Liver (tissue), 9 donors: ENCODE results near the gene BUD13. TPM values are rescaled to one million over a fixed set of nuclear protein-coding genes. Genes with fewer than 3 reads are reported as not detected.

Experiments used
- DNase-seq: peaks from one replicate; pipeline ENCODE4 v3.0.0-alpha.2; 2017; ENCODE audit warnings: low spot score
- H3K27ac ChIP-seq, 2 donors: one replicate each; pipeline ENCODE4 v1.7.0; 2013; ENCODE audit warnings: inconsistent platforms in 2 of 2, low read length in 2 of 2, control low read depth in 1 of 2, low read depth in 1 of 2, mild to moderate bottlenecking in 1 of 2
- H3K27me3 ChIP-seq, 4 donors: one replicate each; pipeline versions ENCODE4 v1.6.1 to v1.7.0; 2013; ENCODE audit warnings: low read length in 3 of 4, inconsistent platforms in 1 of 4, mild to moderate bottlenecking in 1 of 4, moderate library complexity in 1 of 4; ENCODE audit not compliant: control insufficient read depth in 4 of 4, insufficient read depth in 4 of 4
- H3K36me3 ChIP-seq, 4 donors: one replicate each; pipeline versions ENCODE4 v1.6.1 to v1.7.0; 2013; ENCODE audit warnings: low read length in 3 of 4, mild to moderate bottlenecking in 3 of 4, low read depth in 1 of 4, moderate library complexity in 1 of 4; ENCODE audit not compliant: control insufficient read depth in 4 of 4, insufficient read depth in 3 of 4
- H3K4me1 ChIP-seq, 4 donors: one replicate each; pipeline versions ENCODE4 v1.6.1 to v1.7.0; 2013; ENCODE audit warnings: low read length in 3 of 4, mild to moderate bottlenecking in 3 of 4, moderate library complexity in 1 of 4; ENCODE audit not compliant: control insufficient read depth in 4 of 4, insufficient read depth in 4 of 4
- H3K4me3 ChIP-seq, 3 donors: one replicate each; pipeline versions ENCODE4 v1.6.1 to v1.7.0; 2013; ENCODE audit warnings: low read length in 3 of 3, control low read depth in 1 of 3, low read depth in 1 of 3, mild to moderate bottlenecking in 1 of 3
- H3K9ac ChIP-seq, 2 donors: one replicate each; pipeline ENCODE4 v1.7.0; 2013; ENCODE audit warnings: low read length in 2 of 2, mild to moderate bottlenecking in 2 of 2, moderate library complexity in 2 of 2, control low read depth in 1 of 2, low read depth in 1 of 2
- H3K9me3 ChIP-seq, 4 donors: one replicate each; pipeline versions ENCODE4 v1.6.1 to v1.7.0; 2013; ENCODE audit warnings: low read length in 3 of 4; ENCODE audit not compliant: control insufficient read depth in 4 of 4
- ATF3 ChIP-seq: IDR thresholded peaks from 2 replicates; pipeline ENCODE4 v1.6.1; 2016; ENCODE audit warnings: antibody characterized with exemption
- CTCF ChIP-seq: fragments of 150-350 bp; IDR thresholded peaks from 2 replicates; pipeline ENCODE4 v1.5.1; 2017; ENCODE audit warnings: improper control_type of control experiment, low read depth, low read length; ENCODE audit not compliant: missing input control
- EGR1 ChIP-seq, 2 donors: IDR thresholded peaks; 2 replicates each; pipeline ENCODE4 v1.6.1; 2016 to 2018; ENCODE audit warnings: antibody characterized with exemption in 2 of 2, low read depth in 2 of 2
- FOXA1 ChIP-seq: IDR thresholded peaks from 2 replicates; pipeline ENCODE4 v1.6.1; 2016; ENCODE audit warnings: antibody characterized with exemption
- FOXA2 ChIP-seq: IDR thresholded peaks from 2 replicates; pipeline ENCODE4 v1.6.1; 2016; ENCODE audit warnings: antibody characterized with exemption
- GABPA ChIP-seq, 2 donors: IDR thresholded peaks in 1 of 2; conservative IDR thresholded peaks in 1 of 2; 2 replicates each; pipeline ENCODE4 v1.6.1; 2016; ENCODE audit warnings: antibody characterized with exemption in 2 of 2, mild to moderate bottlenecking in 1 of 2, moderate library complexity in 1 of 2
- HNF4A ChIP-seq, 2 donors: conservative IDR thresholded peaks; 2 replicates each; pipeline ENCODE4 v1.6.1; 2016; ENCODE audit warnings: antibody characterized with exemption in 2 of 2, mild to moderate bottlenecking in 2 of 2
- HNF4G ChIP-seq: IDR thresholded peaks from 2 replicates; pipeline ENCODE4 v1.6.1; 2016; ENCODE audit warnings: antibody characterized with exemption
- JUND ChIP-seq, 2 donors: IDR thresholded peaks; 2 replicates each; pipeline ENCODE4 v1.6.1; 2016; ENCODE audit warnings: antibody characterized with exemption in 2 of 2
- MAX ChIP-seq: IDR thresholded peaks from 2 replicates; pipeline ENCODE4 v1.6.1; 2016; ENCODE audit warnings: antibody characterized with exemption
- RAD21 ChIP-seq, 2 donors: IDR thresholded peaks; 2 replicates each; pipeline ENCODE4 v1.6.1; 2016; ENCODE audit warnings: antibody characterized with exemption in 2 of 2, mild to moderate bottlenecking in 2 of 2
- RXRA ChIP-seq, 2 donors: IDR thresholded peaks; 2 replicates each; pipeline ENCODE4 v1.6.1; 2017 to 2018; ENCODE audit warnings: antibody characterized with exemption in 2 of 2, mild to moderate bottlenecking in 1 of 2
- SP1 ChIP-seq: IDR thresholded peaks from 2 replicates; pipeline ENCODE4 v1.6.1; 2018; ENCODE audit warnings: antibody characterized with exemption, mild to moderate bottlenecking
- TAF1 ChIP-seq: conservative IDR thresholded peaks from 2 replicates; pipeline ENCODE4 v1.6.1; 2016; ENCODE audit warnings: antibody characterized with exemption, mild to moderate bottlenecking
- YY1 ChIP-seq: IDR thresholded peaks from 2 replicates; pipeline ENCODE4 v1.6.1; 2016; ENCODE audit warnings: antibody characterized with exemption, mild to moderate bottlenecking
- WGBS: extraction: QIAGEN DNeasy Blood & Tissue Kit; methylation state at CpG from one replicate; pipeline ENCODE4 v1.1.7; 2013; 5-methylcytosine and 5-hydroxymethylcytosine counted together
- polyA plus RNA-seq, 2 donors: library from polyadenylated mRNA; stranded (reverse) in 1 of 2; unstranded in 1 of 2; fragments of 200-250 nt in 1 of 2; fragments of >200 nt in 1 of 2; fragmentation: Nextera tagmentation in 1 of 2; extraction: Ambion mirVana in 1 of 2; gene quantifications; one replicate each; pipeline versions ENCODE4 v1.2.1 to v1.2.3, GENCODE V29; 2013 to 2015
- total RNA-seq, 2 donors: library from RNA; depleted of rRNA; stranded (reverse); fragments of >200 nt; gene quantifications; one replicate each; pipeline ENCODE4 v1.2.3, GENCODE V29; 2014
- TF ChIP-seq, protein P1 (sequence below): IDR thresholded peaks from 2 replicates; pipeline ENCODE4 v1.6.1; 2016; ENCODE audit warnings: antibody characterized with exemption, mild to moderate bottlenecking
- TF ChIP-seq, protein P2 (sequence below): IDR thresholded peaks from 2 replicates; pipeline ENCODE4 v1.6.1; 2016; ENCODE audit warnings: antibody characterized with exemption
- donor health status: healthy.
- donor health status: healthy.
- donor health status: healthy.
- donor health status: healthy.
- donor health status: healthy.

The BUD13 gene
- total and polyA plus RNA-seq, 4 donors, result 3.9 to 7.4 (median 5.1) TPM

- no peaks in the 10 kb centered on the region for H3K36me3 ChIP-seq
- 96% methylated on average over 51 of the region's 51 CpGs for WGBS
- TF ChIP-seq RXRA (IDR thresholded peaks at IDR 0.05) (no peak), YY1 (no peak), GABPA (IDR thresholded peaks at IDR 0.05 in 1 of 2, conservative IDR thresholded peaks at IDR 0.05 in 1 of 2) (no peak), FOXA2 (no peak), SP1 (no peak), EGR1 (IDR thresholded peaks at IDR 0.05; ENCODE audit: low read depth in 2 of 2) (no peak), ATF3 (no peak), TAF1 (no peak), FOXA1 (no peak), HNF4G (no peak), JUND (IDR thresholded peaks at IDR 0.05) (no peak), HNF4A (conservative IDR thresholded peaks at IDR 0.05) (no peak), CTCF (no peak), RAD21 (IDR thresholded peaks at IDR 0.05) (no peak), MAX (no peak)
- TF ChIP-seq, protein P1, sequence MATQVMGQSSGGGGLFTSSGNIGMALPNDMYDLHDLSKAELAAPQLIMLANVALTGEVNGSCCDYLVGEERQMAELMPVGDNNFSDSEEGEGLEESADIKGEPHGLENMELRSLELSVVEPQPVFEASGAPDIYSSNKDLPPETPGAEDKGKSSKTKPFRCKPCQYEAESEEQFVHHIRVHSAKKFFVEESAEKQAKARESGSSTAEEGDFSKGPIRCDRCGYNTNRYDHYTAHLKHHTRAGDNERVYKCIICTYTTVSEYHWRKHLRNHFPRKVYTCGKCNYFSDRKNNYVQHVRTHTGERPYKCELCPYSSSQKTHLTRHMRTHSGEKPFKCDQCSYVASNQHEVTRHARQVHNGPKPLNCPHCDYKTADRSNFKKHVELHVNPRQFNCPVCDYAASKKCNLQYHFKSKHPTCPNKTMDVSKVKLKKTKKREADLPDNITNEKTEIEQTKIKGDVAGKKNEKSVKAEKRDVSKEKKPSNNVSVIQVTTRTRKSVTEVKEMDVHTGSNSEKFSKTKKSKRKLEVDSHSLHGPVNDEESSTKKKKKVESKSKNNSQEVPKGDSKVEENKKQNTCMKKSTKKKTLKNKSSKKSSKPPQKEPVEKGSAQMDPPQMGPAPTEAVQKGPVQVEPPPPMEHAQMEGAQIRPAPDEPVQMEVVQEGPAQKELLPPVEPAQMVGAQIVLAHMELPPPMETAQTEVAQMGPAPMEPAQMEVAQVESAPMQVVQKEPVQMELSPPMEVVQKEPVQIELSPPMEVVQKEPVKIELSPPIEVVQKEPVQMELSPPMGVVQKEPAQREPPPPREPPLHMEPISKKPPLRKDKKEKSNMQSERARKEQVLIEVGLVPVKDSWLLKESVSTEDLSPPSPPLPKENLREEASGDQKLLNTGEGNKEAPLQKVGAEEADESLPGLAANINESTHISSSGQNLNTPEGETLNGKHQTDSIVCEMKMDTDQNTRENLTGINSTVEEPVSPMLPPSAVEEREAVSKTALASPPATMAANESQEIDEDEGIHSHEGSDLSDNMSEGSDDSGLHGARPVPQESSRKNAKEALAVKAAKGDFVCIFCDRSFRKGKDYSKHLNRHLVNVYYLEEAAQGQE, result no peak
- TF ChIP-seq, protein P2, sequence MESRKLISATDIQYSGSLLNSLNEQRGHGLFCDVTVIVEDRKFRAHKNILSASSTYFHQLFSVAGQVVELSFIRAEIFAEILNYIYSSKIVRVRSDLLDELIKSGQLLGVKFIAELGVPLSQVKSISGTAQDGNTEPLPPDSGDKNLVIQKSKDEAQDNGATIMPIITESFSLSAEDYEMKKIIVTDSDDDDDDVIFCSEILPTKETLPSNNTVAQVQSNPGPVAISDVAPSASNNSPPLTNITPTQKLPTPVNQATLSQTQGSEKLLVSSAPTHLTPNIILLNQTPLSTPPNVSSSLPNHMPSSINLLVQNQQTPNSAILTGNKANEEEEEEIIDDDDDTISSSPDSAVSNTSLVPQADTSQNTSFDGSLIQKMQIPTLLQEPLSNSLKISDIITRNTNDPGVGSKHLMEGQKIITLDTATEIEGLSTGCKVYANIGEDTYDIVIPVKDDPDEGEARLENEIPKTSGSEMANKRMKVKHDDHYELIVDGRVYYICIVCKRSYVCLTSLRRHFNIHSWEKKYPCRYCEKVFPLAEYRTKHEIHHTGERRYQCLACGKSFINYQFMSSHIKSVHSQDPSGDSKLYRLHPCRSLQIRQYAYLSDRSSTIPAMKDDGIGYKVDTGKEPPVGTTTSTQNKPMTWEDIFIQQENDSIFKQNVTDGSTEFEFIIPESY, result no peak
- no peaks in the 10 kb centered on the region for H3K27me3 ChIP-seq
- no peak overlapping the region for H3K4me3 ChIP-seq
- no peak overlapping the region for H3K27ac ChIP-seq
- H3K4me1 ChIP-seq, result peaks cover 7 to 21% (median 14%) of the 10 kb centered on the region in 4 donors
- no peaks in the 10 kb centered on the region for H3K9me3 ChIP-seq
- DNase-seq, result no peak
- no peak overlapping the region for H3K9ac ChIP-seq
Measured at GRCh38 chr11:116821050-116821918, 48.5 kb upstream of the BUD13 start.
